HG03196 (cell line): Measurements from ENCODE around the gene TUBGCP2.
"Not testable (repeated sequence)": the region's sequence is repeated elsewhere in the genome, so short reads cannot be mapped to it uniquely, and the experiment has no call there.

Experiments
- ATAC-seq: cut with Tn5 transposase; IDR thresholded peaks from one replicate; pipeline ENCODE4 v1.9.1; 2021; ENCODE audit not compliant: unreplicated experiment

TUBGCP2 gene

GRCh38 chr10:133326223-133326551, 17.5 kb upstream of the TUBGCP2 start:
- no peak for ATAC-seq

- ATAC-seq = no peak
Measured at GRCh38 chr10:133325440-133326222, 17.0 kb upstream of the TUBGCP2 start.

GRCh38 chr10:133324857-133325260, 16.2 kb upstream of the TUBGCP2 start:
- ATAC-seq = no peak

GRCh38 chr10:133324198-133324792, 15.6 kb upstream of the TUBGCP2 start:
- ATAC-seq = no peak

GRCh38 chr10:133322064-133322709, 13.5 kb upstream of the TUBGCP2 start:
- ATAC-seq = not testable (repeated sequence)

- not testable (repeated sequence) for ATAC-seq
Measured at GRCh38 chr10:133320852-133321422, 12.3 kb upstream of the TUBGCP2 start.

- ATAC-seq = no peak
Measured at GRCh38 chr10:133318494-133319127, 9.9 kb upstream of the TUBGCP2 start.

- no peak for ATAC-seq
Measured at GRCh38 chr10:133316732-133317131, 8.1 kb upstream of the TUBGCP2 start.

GRCh38 chr10:133316266-133316665, 7.6 kb upstream of the TUBGCP2 start:
- ATAC-seq = no peak

- no peak for ATAC-seq
Measured at GRCh38 chr10:133315847-133316246, 7.2 kb upstream of the TUBGCP2 start.

- no peak for ATAC-seq
Measured at GRCh38 chr10:133314911-133315310, 6.2 kb upstream of the TUBGCP2 start.

- no peak for ATAC-seq
Measured at GRCh38 chr10:133313192-133313591, 4.5 kb upstream of the TUBGCP2 start.

- ATAC-seq = no peak
Measured at GRCh38 chr10:133312769-133313145, 4.1 kb upstream of the TUBGCP2 start.

GRCh38 chr10:133312016-133312768, 3.5 kb upstream of the TUBGCP2 start:
- no peak for ATAC-seq

GRCh38 chr10:133311570-133311969, 2.9 kb upstream of the TUBGCP2 start:
- ATAC-seq = no peak

GRCh38 chr10:133310789-133311188, 2.1 kb upstream of the TUBGCP2 start:
- ATAC-seq = no peak

GRCh38 chr10:133310399-133310755, 1.7 kb upstream of the TUBGCP2 start:
- ATAC-seq = no peak

GRCh38 chr10:133309720-133310398, 1.2 kb upstream of the TUBGCP2 start:
- no peak for ATAC-seq

GRCh38 chr10:133309100-133309719, 538 bp upstream of the TUBGCP2 start:
- ATAC-seq = peak; percentile 47
